CD4-positive, alpha-beta T cell treated with Interleukin-10 for 1 hour (primary cell): ENCODE data around the gene RHBDL3.
"Not testable (repeated sequence)": the region's sequence is repeated elsewhere in the genome, so short reads cannot be mapped to it uniquely, and the experiment has no call there.

Experiments
- DNase-seq: peaks from one replicate; pipeline ENCODE4 v3.0.0-alpha.2; 2020

RHBDL3 gene

DNA sequence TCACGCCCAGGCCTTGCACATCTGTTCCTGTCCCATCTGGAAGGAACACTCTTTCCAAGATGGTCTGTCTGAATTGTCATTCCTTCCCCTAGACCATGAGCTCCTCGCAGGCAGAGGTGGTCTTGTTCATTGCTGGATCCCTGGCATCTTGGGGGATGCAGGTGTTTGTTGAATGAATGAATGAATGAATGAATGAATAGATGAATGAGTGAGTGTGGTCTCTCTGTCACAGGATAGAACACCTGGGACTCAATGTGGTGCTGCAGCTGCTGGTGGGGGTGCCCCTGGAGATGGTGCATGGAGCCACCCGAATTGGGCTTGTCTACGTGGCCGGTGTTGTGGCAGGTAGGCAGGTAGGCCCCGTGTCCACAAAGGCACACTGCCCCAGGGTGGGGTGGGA lies 32.2 kb downstream of the RHBDL3 start:
- DNase-seq, result no peak

DNA sequence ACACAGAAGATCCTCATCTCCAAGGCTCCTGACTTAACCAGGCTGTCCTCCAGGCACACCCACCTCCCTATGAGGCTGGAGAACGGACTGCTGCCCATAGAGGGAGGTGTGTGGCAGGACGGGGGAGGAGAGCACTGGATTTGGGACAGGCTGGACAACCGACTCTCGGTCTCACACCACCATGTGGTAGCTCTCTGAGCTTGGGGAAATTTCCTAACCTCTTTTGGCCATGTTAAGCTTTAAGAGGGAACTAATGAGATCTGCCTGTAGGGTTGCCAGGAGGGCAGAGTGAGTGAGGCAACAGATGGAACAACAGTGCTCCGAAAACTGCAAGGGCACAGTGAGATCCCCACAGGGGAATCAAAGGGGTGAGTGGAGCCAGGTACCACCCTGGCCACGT lies 32.7 kb downstream of the RHBDL3 start:
- no peak for DNase-seq

DNA sequence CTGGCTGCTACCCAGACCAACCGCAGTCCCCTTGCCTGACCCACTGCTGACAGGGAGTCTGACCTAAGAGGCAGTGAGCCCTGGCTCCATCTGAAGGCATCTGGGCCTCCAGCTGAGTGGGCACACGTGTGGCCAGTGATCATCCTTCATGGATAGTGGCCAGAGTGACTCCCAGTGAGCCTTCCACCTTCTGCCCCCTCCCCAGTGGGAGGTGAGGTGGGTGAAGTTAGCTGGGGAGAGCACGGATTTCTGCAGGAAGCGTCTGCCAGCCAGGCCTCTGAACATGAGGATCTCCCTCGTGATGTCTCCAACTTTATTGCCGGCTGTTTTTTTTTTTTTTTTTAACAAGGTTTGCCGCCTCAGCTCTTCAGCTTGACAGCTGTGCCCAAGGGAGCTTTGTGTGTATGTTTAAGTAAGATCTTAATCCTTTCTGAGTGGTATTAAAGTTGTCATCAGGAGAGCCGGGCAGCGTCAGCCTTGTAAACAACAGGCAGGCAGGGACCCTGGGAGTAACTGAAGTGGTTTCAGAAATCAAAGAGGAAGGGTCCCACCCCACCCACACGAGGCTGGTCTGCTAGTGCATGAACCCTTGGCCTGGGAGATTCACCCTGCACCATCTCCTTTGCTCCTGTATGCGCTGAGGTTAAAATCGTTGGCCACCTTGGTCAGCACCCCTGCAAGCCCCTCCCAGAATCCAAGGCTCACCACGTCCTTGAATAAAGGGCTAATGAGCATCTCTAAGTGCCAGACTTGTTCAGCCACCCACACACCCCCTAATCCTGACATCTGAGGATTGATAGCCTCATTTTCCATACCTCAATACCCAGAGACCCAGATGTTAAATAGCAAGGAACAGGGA lies 33.3 kb downstream of the RHBDL3 start:
- DNase-seq, result no peak

DNA sequence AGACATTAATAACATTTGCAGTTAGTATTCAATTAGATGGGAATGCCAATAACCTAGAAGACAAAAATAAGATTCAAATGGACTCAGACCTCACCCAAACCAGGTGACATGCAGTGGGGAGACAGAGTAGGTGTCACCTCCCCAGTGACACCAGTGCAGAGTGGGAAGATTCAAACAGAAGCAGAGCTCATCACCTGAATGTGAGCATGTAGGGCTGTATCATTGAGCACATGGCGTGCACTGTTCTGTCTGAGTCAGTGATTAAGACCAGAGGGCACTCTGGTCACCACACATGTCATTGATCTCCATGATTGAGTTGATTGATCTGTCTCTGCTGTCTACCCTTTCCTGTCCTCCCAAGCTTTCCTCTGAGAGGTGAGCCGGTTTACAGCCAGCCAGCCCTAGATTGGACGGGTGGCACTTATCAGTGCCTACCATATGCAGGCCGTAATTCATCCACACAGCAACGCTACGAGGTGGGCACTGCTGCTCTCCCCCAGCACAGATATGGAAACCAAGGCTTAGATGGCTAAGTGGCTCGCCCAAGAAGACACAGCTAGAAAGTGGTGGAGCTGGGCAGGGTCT lies 34.0 kb downstream of the RHBDL3 start:
- no peak for DNase-seq

DNA sequence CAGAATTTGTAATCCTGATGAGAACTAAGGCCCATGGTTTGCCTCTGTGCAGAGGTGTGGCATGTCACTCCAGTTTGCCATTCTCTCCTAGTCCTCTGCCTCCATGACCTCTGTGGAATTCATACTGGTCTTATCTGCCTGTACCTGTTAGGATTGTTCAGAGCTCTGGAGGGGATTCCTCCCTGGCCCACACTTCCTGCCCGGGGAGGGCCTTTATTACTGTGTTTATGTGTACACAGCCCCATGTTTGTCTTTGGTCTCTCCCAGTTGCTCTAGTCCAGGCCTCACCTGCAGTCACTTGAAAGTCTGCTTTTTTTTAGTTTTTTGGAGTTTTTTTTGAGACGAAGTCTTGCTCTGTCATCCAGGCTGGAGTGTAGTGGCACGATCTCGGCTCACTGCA lies 36.4 kb downstream of the RHBDL3 start:
- DNase-seq, result no peak

DNA sequence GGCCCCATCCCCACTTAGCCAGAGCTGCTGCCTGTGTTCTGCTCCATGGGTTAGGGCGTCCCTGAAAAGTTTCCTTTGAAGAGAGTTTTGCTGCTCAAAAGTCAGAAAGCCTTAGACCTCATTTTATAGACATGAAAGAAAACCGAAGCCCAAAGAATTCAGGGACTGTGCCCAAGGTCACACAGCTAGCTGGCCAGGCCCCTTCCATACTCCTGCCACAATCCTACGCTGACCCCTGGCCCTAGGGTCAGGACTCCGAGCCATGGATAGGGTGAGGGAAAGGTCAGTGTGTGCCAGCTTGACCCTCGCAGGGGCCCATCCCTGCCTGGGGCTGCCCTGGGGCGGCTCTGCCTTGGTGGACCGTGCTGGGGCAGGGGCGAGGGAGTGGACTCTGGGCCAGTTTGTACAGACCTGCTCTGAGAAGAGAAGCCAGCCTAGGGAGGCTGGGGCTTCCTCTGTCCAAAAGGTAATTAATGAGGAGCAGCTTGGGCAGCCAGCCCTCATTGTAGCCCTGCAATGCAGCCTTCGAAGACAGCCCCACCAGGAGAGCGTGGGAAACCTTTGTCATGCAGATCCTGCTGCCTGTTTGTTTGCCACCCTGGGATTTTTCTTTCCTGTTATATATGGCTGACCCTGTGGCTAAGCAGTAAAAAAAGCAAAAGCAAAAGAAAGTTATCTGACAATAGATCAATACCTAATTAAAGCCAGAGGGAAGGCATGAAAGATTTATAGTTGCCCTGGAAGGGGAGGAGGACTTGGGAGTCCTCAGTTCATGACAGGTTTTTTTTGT lies 37.4 kb downstream of the RHBDL3 start:
- no peak for DNase-seq

DNA sequence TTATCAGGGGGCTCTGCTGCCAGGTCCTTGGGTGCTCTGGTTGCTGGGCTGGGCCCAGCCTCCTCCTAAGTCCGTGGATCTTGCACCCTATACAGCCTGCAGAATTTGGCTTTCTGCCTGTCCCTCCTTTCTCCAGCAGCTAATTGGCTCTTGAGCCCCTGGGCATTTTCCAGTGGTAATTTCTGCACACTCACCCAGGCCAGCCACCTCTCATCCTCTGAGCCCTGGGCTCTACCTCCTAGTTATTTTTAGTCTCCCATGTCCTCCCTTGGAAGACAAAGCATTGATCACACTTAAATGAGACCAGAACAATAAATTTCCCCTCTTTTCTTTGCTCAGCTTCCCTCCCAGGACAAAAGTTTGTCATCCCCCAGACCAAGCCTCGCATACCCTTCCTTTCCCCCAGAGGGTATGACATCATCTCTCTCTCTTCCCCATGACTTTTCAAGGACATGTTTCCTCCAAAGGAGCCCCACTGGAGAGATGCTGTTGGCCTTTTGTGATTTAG lies 38.2 kb downstream of the RHBDL3 start:
- no peak for DNase-seq

DNA sequence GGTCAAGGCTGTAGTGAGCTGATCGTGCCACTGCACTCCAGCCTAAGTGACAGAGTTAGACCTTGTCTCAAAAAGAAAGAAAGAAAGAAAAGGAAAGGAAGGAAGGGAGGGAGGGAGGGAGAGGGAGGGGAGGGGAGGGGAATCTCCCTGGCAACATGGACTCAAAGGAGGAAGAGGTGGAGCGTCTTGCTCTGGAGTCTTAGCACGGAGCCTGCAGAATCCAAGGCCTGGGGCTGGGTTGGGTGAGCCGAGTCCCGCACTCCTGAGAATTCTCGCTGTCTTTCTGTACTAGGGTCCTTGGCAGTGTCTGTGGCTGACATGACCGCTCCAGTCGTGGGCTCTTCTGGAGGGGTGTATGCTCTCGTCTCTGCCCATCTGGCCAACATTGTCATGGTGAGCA lies 39.4 kb downstream of the RHBDL3 start:
- no peak for DNase-seq

DNA sequence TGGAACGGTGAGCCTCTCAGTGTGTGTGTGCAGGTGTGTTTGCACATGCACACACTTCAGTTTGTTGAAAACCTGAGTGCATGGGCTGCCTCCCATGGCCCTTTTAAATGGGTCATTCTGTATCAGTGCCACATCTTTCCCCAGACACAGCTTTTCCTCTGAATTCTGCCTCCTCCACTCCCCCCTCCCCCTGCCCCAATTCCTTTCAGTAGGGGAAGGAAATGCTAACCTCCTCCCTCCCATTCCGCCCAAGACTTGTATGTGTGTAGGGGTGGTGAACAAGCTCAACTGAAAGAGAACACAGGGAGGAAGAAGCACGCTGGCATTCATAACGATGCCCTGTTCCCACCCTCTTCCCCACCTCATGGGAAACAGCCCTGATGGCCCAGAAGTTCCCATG lies 42.0 kb downstream of the RHBDL3 start:
- no peak for DNase-seq

DNA sequence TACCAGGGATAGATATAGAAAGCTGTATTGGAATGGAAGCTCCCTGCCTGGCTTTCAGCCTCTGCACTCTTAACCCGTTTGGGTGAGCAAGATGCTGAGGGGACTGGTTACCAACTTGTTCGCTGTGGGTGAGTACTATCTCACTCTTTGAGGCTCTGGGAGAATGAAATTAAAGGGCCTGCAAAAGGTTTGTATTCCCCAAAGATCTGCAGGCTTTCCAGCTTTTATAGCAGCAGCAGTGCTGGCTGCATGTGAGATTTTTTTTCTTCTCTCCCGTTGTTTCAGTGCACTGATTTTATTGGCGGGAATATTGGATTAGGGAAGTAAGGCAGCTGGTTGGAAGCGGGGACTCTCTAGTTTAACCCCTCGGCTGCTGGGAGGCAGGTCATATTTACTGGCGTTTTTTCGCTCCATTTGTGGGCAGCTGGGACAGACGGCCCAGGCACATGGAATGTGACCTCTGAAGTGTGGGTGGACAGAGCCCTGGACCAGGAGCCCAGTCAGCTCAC lies 45.5 kb downstream of the RHBDL3 start:
- DNase-seq, result no peak

DNA sequence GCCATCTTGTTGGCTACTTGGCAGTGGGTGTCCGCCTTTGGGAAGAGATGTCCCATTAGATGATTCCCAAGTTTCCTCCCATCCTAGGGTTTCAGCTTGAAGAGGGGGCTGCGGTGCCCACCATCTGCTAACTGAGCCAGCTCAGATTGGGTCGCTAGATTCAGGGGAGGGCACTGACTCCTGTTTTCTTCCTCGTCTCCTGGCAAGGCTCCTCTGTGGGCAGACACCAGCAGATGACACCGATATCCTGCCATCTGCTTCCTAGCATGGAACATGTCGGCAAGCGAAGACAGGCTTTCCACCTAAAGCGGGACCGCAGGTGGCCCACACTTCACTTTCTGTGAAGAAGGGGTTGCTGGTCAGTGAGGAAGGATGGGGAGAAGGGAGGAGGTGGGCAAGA lies 49.0 kb downstream of the RHBDL3 start:
- DNase-seq, result no peak

DNA sequence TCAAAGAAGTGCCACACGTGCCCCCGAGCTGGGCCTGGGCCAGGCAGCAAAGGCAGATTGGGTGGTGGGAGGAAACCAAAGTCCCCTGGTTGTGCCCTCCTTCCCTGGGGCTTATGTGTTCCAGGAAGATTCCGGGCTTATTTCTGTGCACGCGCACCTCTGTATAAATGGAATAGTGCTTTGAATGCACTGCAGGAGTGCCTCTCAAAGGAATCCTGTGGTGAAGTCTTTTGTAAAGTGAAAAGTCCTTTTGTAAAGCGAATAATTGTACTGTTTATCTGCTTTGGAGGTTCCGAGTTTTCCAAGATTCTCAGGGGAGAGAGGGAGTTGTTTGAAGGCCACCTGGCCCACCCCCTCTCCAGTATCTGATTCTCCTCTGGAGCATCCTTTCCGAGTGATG lies 49.5 kb downstream of the RHBDL3 start:
- no peak for DNase-seq

DNA sequence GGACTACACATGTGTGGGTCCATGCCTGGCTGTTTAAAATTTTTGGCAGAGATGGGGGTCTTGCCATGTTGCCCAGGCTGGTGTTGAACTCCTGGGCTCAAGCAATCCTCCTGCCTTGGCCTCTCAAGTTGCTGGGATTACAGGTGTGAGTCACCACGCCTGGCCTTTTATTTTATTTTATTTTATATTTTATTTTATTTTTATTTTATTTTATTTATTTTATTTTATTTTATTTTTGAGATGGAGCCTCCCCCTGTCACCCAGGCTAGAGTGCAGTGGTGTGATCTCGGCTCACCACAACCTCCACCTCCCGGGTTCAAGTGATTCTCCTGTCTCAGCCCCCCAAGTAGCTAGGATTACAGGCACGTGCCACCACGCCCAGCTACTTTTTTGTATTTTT lies 51.0 kb downstream of the RHBDL3 start:
- not testable (repeated sequence) for DNase-seq

DNA sequence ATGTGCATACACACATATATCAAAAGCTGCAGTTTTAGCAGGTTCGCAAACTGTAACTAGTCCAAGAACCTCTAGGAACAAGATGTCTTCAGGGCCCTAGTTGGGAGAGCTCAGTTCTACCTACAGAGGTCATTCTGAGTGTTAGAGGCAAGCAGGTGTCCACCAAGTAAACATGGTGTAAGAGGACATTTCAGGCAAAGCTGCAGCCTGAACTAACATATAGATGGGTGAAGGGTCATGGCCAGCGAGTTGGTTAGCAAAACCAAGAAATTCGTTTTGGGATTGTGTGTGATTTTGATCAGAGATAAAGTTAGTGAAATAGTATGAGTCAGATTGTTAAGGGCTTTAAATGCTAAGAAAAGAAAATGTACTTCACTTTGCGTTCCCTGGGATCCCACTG lies 51.7 kb downstream of the RHBDL3 start:
- no peak for DNase-seq

DNA sequence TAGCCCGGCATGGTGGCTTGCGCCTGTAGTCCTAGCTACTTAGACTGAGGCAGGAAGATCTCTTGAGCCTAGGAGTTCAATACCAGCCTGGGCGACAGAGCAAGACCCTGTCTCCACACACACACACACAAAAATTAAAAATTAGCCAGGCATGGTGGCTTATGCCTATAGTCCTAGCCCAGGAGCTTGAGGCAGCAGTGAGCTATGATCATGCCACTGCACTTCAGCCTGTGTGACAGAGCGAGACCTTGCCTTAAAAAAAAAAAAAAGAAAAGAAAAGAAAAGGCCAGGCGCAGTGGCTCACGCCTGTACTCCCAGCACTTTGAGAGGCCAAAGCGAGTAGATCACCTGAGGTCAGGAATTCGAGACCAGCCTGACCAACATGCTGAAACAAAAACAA lies 52.4 kb downstream of the RHBDL3 start:
- DNase-seq, result no peak

DNA sequence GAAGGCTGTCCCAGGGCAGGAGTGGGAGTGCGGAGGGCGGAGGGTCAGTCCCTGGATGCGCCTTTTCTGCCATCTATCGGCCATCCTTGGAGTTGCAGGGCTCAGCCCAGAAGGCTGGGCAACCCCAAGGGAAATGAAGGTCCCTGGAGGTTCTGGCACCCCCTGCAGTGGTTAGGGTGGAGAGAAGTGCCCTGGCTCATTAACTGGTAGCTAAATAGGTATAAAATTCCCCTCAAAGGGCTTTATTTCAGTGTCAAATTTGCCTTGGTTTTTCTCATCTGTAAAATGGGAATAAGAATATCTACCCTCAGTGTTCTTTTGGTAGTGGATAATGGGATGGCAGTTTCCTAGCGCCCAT lies 53.9 kb downstream of the RHBDL3 start:
- DNase-seq, result peak; percentile 80

DNA sequence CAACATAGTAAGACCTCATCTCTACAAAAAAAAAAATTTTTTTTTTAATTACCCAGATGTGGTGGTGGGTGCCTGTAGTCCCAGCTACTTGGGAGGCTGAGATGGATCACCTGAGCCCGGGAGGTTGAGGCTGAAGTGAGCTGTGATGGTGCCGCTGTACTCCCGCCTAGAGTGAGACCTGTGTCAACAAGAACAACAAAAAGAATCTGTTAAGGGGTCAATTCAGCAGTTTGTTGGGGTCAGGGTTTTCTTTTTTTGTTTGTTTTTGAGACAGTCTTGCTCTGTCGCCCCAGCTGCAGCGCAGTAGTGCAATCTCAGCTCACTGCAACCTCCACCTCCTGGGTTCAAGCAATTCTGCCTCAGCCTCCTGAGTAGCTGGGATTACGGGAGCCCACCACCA lies 54.4 kb downstream of the RHBDL3 start:
- not testable (repeated sequence) for DNase-seq

DNA sequence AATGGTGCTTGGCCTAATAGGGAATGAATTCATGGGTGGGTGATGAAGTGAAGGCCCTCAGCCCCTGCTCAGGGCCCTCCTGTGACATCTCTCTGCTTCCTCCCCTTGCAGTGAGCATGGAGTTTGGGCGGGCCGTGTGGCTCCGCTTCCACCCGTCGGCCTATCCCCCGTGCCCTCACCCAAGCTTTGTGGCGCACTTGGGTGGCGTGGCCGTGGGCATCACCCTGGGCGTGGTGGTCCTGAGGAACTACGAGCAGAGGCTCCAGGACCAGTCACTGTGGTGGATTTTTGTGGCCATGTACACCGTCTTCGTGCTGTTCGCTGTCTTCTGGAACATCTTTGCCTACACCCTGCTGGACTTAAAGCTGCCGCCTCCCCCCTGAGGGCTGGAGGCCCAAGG lies 55.2 kb downstream of the RHBDL3 start:
- no peak for DNase-seq

DNA sequence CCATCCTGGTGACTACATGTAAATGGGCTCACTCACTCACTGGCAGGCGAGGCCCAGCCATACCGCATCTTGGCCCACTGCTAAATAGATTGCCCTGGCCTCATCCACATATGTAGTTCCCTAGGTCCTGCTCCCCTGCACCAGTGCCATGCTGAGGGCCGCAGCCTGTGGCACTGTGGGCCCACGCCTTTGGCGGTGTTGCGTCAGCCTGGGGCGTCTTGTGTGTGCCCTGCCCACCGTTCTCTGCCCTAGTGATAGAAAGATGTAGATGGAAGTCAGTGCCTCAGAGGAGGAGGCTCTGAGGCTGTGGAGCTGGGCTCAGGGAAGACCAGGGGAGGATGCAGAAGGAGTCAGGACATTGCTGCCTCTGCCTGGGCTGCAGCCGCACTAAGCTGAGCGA lies 57.4 kb downstream of the RHBDL3 start:
- DNase-seq, result no peak

DNA sequence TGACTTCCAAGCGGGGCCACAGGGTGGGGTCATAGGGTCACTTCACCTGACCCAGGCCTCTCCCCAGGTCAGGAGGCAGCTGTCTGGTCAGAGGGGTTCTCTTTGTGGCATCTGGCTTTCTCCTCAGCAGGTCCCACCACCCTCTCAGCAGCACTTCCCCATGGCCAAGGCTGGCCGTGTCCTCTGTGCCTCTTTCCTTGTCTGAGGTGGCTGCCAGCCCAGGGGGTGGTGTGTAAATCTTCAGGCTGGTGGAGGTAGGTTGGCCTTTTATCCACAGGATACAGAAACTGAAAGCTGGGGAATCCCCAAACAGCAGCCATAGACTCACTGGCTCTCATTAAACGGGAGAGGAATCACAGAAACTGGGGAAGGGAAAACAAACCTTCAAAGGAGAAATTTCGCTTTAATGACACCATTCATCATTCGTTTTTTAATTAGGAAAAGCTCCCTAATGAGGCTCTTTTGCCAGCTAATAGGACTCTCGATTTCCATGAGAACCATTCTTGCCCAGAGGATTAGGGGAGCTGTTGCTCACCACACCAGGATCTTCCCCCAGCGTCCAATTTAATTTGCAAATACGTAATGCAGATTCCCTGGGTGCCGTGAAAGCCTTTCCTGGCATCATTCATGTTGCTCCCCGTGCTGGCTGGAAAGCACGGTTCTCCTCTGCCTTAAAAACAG lies 58.3 kb downstream of the RHBDL3 start:
- peak; percentile 58 for DNase-seq

DNA sequence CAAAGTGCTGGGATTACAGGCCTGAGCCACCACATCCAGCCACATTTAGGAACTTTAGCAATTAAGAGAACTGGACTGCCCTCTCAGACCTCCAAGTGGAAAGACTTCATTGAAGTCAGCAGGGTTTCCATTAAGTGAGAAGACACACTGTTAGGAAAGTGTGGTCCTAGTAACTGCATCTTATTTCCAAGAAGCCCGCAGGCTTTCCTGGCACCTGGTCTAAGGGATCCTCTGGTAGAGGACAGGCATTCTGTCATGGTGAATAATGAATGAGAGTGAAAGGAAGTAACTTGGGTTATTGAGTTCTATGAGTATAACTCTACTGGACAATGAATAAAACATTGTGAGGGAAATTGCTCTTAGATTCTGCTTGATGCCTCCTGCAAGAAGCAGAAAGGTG lies 62.3 kb downstream of the RHBDL3 start:
- DNase-seq, result no peak

DNA sequence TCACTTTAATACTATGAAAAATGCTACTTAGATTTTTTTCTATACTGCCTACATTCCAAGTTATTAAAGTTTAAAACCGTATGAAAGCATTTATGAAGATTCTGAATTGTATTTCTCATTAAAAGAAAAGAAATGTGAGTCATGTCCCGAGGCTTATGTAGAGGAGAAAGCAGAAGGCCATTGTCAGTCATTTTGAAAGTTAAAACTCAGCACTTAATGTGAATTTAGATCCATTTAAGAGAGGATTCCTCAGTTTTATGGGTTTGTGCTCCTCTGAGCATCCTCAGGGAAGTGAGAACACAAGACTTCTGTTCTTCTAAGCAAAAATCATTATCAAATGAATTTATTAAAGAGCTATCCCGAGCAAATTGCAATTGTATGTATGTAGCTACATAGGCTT lies 64.5 kb downstream of the RHBDL3 start:
- DNase-seq, result no peak
